Stimulated activated CD8-positive, alpha-beta memory T cell treated with anti-CD3 and anti-CD28 coated beads, Interleukin-4, amount 100 ng/mL, for 24 hours (primary cell): ENCODE data around the gene TDRD7.

Source experiments
- DNase-seq: peaks from one replicate; pipeline ENCODE4 v3.0.0-alpha.2; 2020; ENCODE audit warnings: low read depth

TDRD7 gene

GRCh38 chr9:97411789-97412625, at the start of gene TDRD7:
TSS of gene TDRD7 (plus strand) at chr9:97412096. CDS start at chr9:97428466, 16,370 bp downstream.
- peak; percentile 86 for DNase-seq

- no peak for DNase-seq
Observed at GRCh38 chr9:97362777-97363545, 48.9 kb upstream of the TDRD7 start.

DNA sequence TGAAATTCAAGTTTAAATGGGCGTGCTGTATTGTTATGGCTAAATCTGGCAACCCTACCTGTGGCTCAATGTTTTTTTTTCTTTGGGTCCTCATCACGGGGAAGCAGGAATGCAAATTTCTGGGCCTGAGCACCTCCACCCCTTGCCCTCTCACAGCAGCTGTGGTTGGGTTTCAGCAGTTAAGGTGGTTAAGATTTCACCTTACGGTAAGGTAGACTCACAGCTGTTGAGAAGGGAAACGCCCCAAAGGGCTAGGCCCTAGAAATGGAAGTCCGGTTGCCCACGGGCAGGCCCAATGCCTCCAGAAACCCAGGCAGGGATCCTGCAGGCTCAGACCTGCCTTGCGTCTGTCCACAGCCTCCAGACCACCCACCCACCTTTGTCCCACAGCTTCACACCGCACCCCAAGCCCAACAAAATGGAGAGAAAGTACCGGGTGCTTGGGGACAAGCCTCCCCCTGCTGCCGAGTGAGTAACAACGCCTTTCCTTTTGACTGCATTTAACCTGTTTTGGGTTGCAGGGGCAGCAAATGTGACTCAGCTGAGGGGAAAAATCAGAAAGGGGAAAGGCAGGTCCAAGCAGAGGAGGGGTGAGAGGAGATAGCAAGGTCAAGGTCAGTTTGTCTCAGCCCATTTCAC, 48.1 kb upstream of the TDRD7 start:
- DNase-seq = no peak

- no peak for DNase-seq
Observed at GRCh38 chr9:97364769-97365490, 47.0 kb upstream of the TDRD7 start.

DNA sequence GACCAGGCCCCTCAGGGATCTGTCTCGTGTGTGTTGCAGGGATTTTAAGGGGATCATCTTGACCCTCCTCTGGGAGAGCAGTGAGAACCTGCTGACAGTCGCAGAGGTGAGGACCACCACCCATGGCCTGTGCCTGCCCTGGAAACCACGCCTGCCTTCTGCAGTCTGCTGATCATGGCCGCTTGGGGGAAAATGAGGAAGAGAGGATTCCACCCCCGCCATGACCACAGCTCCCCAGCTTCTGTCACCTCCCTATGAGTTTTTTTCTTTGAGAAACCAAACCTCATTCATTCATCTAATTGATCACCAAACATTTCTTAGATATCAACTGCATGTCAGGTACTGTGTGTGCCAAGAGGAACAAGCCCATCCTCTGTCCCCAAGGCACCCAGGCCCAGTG, 46.3 kb upstream of the TDRD7 start:
- DNase-seq = no peak

GRCh38 chr9:97366476-97366875, 45.4 kb upstream of the TDRD7 start:
- DNase-seq = no peak

GRCh38 chr9:97366889-97367288, 45.0 kb upstream of the TDRD7 start:
- DNase-seq = no peak

- no peak for DNase-seq
Observed at GRCh38 chr9:97367729-97368128, 44.2 kb upstream of the TDRD7 start.

DNA sequence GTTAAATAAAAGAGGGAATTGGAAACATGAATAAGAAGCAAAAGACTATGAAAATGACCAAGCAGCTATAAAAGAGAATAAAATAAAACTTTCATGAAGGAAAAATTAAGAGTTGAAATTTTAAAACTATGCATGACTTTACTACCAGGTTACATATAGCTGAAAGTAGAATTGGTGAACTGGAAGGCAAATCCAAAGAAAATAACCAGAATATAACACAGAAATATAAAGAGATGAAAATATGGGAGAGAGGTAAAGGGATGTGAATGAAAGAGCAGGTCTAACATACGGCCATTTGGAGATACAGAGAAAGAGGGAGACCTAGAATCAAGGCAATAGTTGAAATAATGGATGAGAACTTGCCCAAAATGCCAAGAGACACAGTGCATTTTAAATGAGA, 42.9 kb upstream of the TDRD7 start:
- no peak for DNase-seq

GRCh38 chr9:97372580-97372979, 39.3 kb upstream of the TDRD7 start:
- no peak for DNase-seq

DNA sequence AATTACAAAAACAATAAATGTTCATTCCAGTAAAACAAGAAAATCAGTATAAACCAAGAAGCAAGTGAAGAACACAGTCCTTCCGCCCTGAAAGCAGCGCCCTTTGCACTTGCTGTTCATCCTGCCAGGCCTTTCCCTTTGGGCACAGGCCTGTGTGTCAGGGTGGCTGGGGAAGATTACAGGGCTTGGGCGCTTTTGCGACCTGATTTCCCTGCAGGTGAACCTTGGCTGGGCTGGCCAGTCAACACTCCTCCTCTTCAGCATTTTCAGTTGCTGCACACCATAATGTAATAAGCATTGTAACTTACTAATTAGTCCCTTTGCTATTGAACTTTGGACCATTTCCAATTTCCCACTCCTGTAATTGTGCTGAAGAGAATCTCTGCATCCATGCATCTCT, 38.6 kb upstream of the TDRD7 start:
- DNase-seq = no peak

GRCh38 chr9:97374811-97375210, 37.1 kb upstream of the TDRD7 start:
- DNase-seq = no peak

DNA sequence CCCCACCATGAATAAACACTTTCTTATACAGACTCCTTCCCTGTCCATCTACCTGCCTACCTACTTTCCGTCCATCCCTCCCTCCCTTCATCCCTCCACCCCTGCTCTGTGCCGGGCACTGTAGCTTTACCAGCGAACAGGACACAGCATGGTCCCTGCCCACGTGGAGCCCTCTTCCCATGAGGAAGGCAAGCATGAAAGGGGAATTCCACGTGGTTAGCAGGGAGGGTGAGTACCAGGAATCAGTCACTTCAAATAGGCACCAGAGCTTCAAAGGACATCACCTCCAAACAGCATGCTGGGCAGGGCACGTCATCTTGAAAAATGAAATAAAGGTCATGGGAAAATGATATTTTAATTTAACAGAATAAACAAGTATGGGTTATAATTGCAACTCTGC, 35.0 kb upstream of the TDRD7 start:
- no peak for DNase-seq

DNA sequence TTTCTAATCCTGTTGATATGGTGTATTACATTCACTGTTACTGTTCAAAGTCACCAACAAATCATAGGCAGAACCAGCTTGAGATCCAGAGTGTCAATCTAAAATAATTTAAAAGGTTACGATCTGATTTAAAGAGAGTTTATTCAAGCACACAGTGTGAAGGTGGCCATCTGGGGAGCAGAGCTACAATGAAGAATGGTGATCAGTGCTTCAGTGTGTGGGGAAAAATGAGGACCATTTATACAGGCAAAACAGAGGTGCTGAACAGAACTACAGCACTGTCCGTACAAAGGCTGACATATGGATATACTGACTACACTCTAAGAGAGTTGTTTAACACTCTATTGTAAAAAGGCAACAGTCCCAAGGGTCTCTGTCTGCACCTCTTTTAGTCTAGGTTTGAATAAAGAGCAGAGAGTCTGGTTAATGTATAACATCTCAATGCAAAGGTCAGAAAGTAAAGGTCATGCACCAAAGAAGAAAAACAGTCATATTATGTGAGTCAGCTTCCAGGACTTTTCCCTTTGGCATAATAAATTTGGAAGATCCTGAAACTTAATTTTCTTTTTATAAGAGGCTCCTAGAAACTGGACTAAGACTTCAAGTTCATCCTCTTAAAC, 29.7 kb upstream of the TDRD7 start:
- no peak for DNase-seq

DNA sequence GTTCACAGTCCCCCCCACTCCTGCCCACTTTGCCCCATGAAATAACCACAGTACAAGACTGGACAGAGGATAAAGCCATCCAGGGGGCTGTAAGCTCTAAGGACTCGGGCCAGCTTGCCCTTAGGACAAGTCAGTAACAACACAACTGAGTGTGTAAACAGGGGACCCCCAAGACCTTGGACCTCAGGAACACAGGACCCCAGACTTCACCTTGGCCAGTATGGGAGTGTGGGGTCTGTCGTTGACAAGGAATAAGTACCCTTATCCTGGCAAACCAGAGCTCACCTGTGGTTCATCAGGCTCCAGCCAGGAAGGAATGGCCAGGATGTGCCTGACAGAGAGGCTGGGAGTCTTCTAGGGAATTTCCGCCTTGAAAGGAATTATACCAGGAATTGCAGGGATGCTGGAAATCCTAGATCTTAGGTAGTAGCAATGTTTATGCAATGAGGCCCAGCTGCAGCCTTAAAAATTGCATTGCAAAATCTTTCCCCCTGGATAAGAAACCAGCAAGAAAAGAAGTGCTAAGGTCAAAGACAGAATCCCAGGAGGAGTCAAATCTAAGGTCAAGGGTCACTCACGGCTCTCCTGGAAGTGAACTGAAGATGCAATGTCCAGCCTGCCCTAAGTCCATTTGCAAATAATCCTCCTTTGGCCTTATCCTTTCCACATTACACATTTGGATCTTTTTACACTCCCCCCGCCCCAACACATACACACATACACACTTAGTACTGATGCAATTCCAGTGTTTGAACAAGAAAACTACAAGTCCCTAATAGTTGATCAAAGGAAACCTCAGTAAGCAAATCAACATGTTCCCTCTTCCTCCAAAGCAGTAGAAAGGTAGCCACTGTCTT, 27.3 kb upstream of the TDRD7 start:
- DNase-seq = no peak

DNA sequence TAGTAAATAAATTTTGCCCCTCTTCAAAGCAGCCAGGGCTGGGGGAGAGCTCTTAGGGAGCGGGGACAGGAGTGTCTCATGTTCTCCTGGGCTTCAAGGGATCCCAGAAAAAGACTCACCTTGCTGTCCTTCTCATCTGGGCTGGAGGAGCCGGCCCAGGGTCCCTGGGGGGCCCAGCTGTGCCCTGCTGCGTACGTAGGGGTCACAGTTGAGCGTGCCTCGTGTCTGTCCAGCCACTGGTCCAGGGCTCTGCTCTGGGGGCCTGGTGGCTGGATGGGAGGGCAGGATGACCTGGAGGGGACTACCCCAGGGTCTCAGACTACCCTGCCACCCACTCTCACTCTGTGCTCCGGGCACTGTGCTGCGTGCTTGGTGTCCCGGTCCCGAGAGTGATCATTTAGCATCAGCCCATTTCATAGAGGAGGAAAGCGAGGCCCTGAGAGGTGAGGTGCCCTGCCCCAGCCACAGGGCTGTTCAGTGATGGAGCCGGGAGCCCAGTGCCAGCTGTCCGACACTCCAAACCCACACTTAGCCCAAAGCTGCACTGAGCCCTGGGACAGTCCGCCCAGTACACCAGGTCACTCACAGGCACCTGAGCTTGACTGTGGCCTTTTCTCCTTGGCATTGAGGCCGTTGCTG, 26.2 kb upstream of the TDRD7 start:
- no peak for DNase-seq

DNA sequence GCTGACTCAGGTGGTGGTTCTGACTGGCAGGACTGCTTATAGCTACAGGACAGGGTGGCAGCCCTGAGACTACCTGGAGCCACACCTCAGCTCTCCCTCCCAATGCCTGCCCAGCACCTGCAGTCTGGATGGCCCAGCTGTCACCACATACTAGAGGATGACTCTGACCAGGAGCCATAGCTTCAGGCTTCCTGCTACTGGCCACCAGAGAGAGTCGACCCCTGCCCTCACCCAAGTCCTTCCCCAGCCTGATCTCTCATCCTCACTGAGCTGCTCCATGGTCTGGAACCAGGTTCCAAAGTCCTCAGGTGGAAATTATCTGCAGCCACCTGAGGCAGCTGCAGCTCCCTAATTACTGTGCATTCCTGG, 25.6 kb upstream of the TDRD7 start:
- no peak for DNase-seq

DNA sequence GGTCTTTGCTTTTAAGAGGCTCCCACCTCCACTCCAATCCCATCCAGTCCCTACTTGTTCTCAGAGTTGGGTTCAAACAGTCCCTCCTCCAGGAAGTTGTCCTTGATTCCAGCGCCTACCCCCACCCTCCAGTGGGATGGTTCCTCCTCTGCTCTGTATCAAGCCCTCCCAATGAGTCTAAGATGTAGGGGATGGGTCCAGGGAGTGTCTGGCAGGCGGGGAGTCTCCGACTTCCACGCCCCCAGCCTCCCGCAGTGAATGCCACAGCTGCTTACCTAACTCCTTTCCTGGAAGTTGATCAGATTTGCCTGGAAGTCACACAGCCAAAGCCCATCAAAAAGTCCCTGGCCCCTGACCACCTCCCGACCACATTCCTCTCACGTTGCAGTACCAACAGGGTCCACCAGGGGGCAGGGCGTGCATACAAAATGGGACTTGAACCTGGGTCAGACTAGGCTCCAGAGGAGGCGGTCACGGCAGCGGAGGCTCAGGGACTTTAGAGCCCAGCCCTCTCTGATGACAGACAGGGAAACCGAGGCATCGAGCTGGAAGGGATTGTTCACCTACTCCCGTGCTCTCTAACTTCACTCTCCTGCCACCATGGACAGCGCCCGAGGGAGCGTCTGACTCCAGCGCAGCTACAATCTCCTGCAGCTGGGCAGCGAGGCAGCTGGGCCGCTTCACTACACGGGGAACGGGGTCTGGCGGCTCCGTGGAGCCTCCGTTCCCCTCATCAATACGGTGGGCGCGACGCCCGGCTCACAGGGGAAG, 25.0 kb upstream of the TDRD7 start:
- peak; percentile 57 for DNase-seq

GRCh38 chr9:97387504-97387886, 24.4 kb upstream of the TDRD7 start:
- no peak for DNase-seq
